A673 (cell line): Measurements from ENCODE around the gene B3GALNT2. TPM values are rescaled to one million over a fixed set of nuclear protein-coding genes. Genes with fewer than 3 reads are reported as not detected.

Experiments
- BruUV-seq: library from RNA; stranded (reverse); fragments of 400-500 nt; replicated peaks from 2 replicates; lab custom pipeline; 2021; lab: Mats Ljungman, UMichigan
- CTCF ChIA-PET: fragments of 300-600 bp; sonication (Branson Sonifier 250); formaldehyde crosslinking; loops from one replicate; lab custom pipeline; 2022; ENCODE audit warnings: antibody characterized with exemption; lab: Charles Lee
- POLR2A ChIA-PET: fragments of 300-600 bp; sonication (Branson Sonifier 250); formaldehyde crosslinking; loops from one replicate; lab custom pipeline; 2022; ENCODE audit warnings: antibody characterized with exemption; ENCODE audit not compliant: low non-redundant PET; lab: Charles Lee
- DNase-seq: peaks from one replicate; pipeline ENCODE4 v3.0.0-alpha.2; 2015; ENCODE audit warnings: low spot score
- H3K27ac ChIP-seq: fragments of 200-600 bp; sonication (generic); 2 replicates; pipeline ENCODE4 v1.5.1; 2016; ENCODE audit warnings: mixed run types, low read depth, mild to moderate bottlenecking, mixed read lengths, antibody characterized with exemption, low read length; ENCODE audit not compliant: poor library complexity, severe bottlenecking
- H3K27me3 ChIP-seq: fragments of 200-600 bp; sonication (generic); replicated peaks from 2 replicates; pipeline ENCODE4 v1.6.1; 2017; ENCODE audit warnings: mixed run types, low read depth, mild to moderate bottlenecking, mixed read lengths, antibody characterized with exemption, low read length; ENCODE audit not compliant: insufficient read depth, poor library complexity
- H3K36me3 ChIP-seq: fragments of 200-600 bp; sonication (generic); 2 replicates; pipeline ENCODE4 v1.6.1; 2016; ENCODE audit warnings: mixed run types, mild to moderate bottlenecking, mixed read lengths, antibody characterized with exemption, low read length; ENCODE audit not compliant: insufficient read depth, poor library complexity, severe bottlenecking
- H3K4me1 ChIP-seq: fragments of 200-600 bp; sonication (generic); 2 replicates; pipeline ENCODE4 v1.6.1; 2017; ENCODE audit warnings: mixed run types, mild to moderate bottlenecking, mixed read lengths, antibody characterized with exemption, low read length; ENCODE audit not compliant: insufficient read depth, poor library complexity, severe bottlenecking
- H3K4me3 ChIP-seq: fragments of 200-600 bp; sonication (generic); 2 replicates; pipeline ENCODE4 v1.5.1; 2016; ENCODE audit warnings: low read depth, mixed run types, mild to moderate bottlenecking, mixed read lengths, low read length; ENCODE audit not compliant: poor library complexity, severe bottlenecking
- H3K9me3 ChIP-seq: fragments of 200-600 bp; sonication (generic); 2 replicates; pipeline ENCODE4 v1.6.1; 2016; ENCODE audit warnings: mixed run types, low read depth, mild to moderate bottlenecking, mixed read lengths, antibody characterized with exemption, low read length; ENCODE audit not compliant: poor library complexity, severe bottlenecking
- EZH2 ChIP-seq: fragments of 200-600 bp; sonication (generic); IDR thresholded peaks from 2 replicates; pipeline ENCODE4 v1.6.1; 2017; ENCODE audit warnings: borderline replicate concordance, low read depth, mild to moderate bottlenecking, mixed read lengths, antibody characterized with exemption, low read length; ENCODE audit not compliant: poor library complexity, severe bottlenecking
- intact Hi-C: fragments of 100-400 bp; cut with micrococcal nuclease; formaldehyde crosslinking; loops from one replicate; pipeline ENCODE4 v1.10.0; 2022; ENCODE audit not compliant: unreplicated experiment
- total RNA-seq: library from RNA; stranded (reverse); gene quantifications from 2 replicates; pipeline ENCODE4 v1.2.3, GENCODE V29; 2021
- TF ChIP-seq, protein P1 (sequence below): fragments of 300-800, 200-600 bp; sonication (generic); conservative IDR thresholded peaks from 2 replicates; pipeline ENCODE4 v1.5.1; 2017; ENCODE audit warnings: low read depth, mild to moderate bottlenecking, antibody characterized with exemption, low read length, moderate library complexity, mixed read lengths

The B3GALNT2 gene
- total RNA-seq, 1 experiment from 2014 or later = 18.6 TPM

GRCh38 chr1:235424092-235424491 lies 80.2 kb downstream of the B3GALNT2 start:
- Histone ChIP-seq H3K9me3 (no peaks in the 10 kb centered on the region), H3K27me3 (no peaks in the 10 kb centered on the region), H3K27ac (no peak overlapping the region), H3K4me1 (no peaks in the 10 kb centered on the region), H3K36me3 (no peaks in the 10 kb centered on the region), H3K4me3 (no peak overlapping the region)
- ChIA-PET CTCF (no interaction called here), POLR2A (no interaction called here)
- TF ChIP-seq EZH2 = no peak
- TF ChIP-seq, protein P1, sequence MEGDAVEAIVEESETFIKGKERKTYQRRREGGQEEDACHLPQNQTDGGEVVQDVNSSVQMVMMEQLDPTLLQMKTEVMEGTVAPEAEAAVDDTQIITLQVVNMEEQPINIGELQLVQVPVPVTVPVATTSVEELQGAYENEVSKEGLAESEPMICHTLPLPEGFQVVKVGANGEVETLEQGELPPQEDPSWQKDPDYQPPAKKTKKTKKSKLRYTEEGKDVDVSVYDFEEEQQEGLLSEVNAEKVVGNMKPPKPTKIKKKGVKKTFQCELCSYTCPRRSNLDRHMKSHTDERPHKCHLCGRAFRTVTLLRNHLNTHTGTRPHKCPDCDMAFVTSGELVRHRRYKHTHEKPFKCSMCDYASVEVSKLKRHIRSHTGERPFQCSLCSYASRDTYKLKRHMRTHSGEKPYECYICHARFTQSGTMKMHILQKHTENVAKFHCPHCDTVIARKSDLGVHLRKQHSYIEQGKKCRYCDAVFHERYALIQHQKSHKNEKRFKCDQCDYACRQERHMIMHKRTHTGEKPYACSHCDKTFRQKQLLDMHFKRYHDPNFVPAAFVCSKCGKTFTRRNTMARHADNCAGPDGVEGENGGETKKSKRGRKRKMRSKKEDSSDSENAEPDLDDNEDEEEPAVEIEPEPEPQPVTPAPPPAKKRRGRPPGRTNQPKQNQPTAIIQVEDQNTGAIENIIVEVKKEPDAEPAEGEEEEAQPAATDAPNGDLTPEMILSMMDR = no peak
- intact Hi-C loops = no loop called here
- no TSS peak for BruUV-seq
- no peak for DNase-seq

- Histone ChIP-seq H3K4me3 (no peak overlapping the region), H3K9me3 (no peaks in the 10 kb centered on the region), H3K36me3 (no peaks in the 10 kb centered on the region), H3K4me1 (no peaks in the 10 kb centered on the region), H3K27ac (no peak overlapping the region), H3K27me3 (no peaks in the 10 kb centered on the region)
- BruUV-seq = no TSS peak
- TF ChIP-seq EZH2 = no peak
- TF ChIP-seq, protein P1 = no peak
- ChIA-PET POLR2A (no interaction called here), CTCF (no interaction called here)
- no peak for DNase-seq
- intact Hi-C loops = no loop called here
These were observed 81.0 kb downstream of the B3GALNT2 start for GRCh38 chr1:235423214-235423652.

DNA sequence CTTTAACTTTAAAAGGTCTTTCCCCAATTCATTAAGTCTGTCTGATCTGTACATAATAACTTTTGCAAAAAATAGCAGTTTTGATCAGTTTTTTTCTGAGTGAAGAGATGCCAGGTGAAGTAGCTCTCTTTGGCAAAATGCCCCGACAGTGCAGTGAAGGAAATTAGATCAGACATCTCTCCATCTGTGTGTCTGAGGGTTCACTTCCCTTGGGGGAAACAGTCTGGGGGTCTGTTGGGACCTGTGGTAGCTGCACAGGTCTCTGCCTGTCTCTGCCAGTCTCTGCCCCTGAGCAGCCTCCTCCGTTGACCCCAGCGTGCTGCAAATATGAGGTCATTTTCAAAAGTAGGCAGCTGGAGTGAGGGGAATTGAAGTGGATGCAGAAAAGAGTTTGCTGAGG lies 82.5 kb downstream of the B3GALNT2 start:
- POLR2A ChIA-PET = no interaction called here
- no peaks in the 10 kb centered on the region for H3K36me3 ChIP-seq
- H3K9me3 ChIP-seq = no peaks in the 10 kb centered on the region
- H3K4me3 ChIP-seq = no peak overlapping the region
- H3K27ac ChIP-seq = no peak overlapping the region
- intact Hi-C loops = no loop called here
- CTCF ChIA-PET = no interaction called here
- no peaks in the 10 kb centered on the region for H3K27me3 ChIP-seq
- no peaks in the 10 kb centered on the region for H3K4me1 ChIP-seq
- no peak for TF ChIP-seq EZH2
- TF ChIP-seq, protein P1 = no peak
- BruUV-seq = no TSS peak
- DNase-seq = no peak
